HCT116 (cell line): ENCODE data around the gene CIRBP. TPM values are rescaled to one million over a fixed set of nuclear protein-coding genes. Genes with fewer than 3 reads are reported as not detected.

Source experiments
- ATAC-seq: fragments of 200-7000 bp; cut with Tn5 transposase; 2 replicates; pipeline ENCODE4 v1.9.1; 2020; ENCODE audit warnings: mild to moderate bottlenecking, moderate library complexity
- BruUV-seq: library from RNA; stranded (reverse); fragments of 400-500 nt; replicated peaks from 2 replicates; lab custom pipeline; 2021; lab: Mats Ljungman, UMichigan
- CTCF ChIA-PET: fragments of 300-600 bp; sonication (Branson Sonifier 250); formaldehyde crosslinking; loops from one replicate; lab custom pipeline; 2021; ENCODE audit warnings: antibody characterized with exemption; lab: Charles Lee
- POLR2A ChIA-PET: fragments of 300-600, 350-600 bp; sonication (Branson Sonifier 250); formaldehyde crosslinking; loops from one replicate; lab custom pipeline; 2021; ENCODE audit warnings: antibody characterized with exemption; lab: Charles Lee
- RAD21 ChIA-PET, 2 experiments: fragments of 300-600 bp; sonication (Branson Sonifier 250); formaldehyde crosslinking; loops; one replicate each; lab custom pipeline; 2023; ENCODE audit warnings: low total read pairs in 2 of 2; ENCODE audit not compliant: uncharacterized antibody in 2 of 2, unreplicated experiment in 2 of 2, low non-redundant PET in 1 of 2; lab: Charles Lee
- DNase-seq: peaks from one replicate; pipeline ENCODE4 v3.0.0-alpha.2; 2010; ENCODE audit warnings: low read depth, low spot score
- H2AFZ ChIP-seq: fragments of 200-600 bp; shearing (Covaris generic), sonication (generic); 2 replicates; pipeline ENCODE4 v1.6.1; 2017; ENCODE audit warnings: low read depth, mixed run types, mixed read lengths, antibody characterized with exemption, low read length; ENCODE audit not compliant: poor library complexity, severe bottlenecking
- H3K27ac ChIP-seq: 2 replicates; pipeline ENCODE4 v1.5.1; 2012; ENCODE audit warnings: low read depth, low read length
- H3K27me3 ChIP-seq: fragments of 200-600 bp; sonication (generic); 2 replicates; pipeline ENCODE4 v1.6.1; 2016; ENCODE audit warnings: mixed run types, low read length, mixed read lengths; ENCODE audit not compliant: insufficient read depth
- H3K36me3 ChIP-seq, 2 experiments: fragments of 200-500 bp in 1 of 2; fragments of 200-600 bp in 1 of 2; sonication (Bioruptor generic) in 1 of 2; sonication (generic) in 1 of 2; 2 replicates each; pipeline versions ENCODE4 v1.5.1 to v1.6.1; 2014 to 2016; ENCODE audit warnings: low read length in 2 of 2, inconsistent platforms in 1 of 2, mixed read lengths in 1 of 2, mixed run types in 1 of 2; ENCODE audit not compliant: insufficient read depth in 2 of 2, control insufficient read depth in 1 of 2
- H3K4me1 ChIP-seq, 2 experiments: fragments of 200-600 bp in 1 of 2; sonication (generic) in 1 of 2; 2 replicates each; pipeline versions ENCODE4 v1.5.1 to v1.6.1; 2012 to 2017; ENCODE audit warnings: low read length in 2 of 2, inconsistent platforms in 1 of 2, mild to moderate bottlenecking in 1 of 2, mixed read lengths in 1 of 2, mixed run types in 1 of 2, moderate library complexity in 1 of 2; ENCODE audit not compliant: insufficient read depth in 2 of 2, control insufficient read depth in 1 of 2
- H3K4me2 ChIP-seq: fragments of 200-600 bp; sonication (generic); 2 replicates; pipeline ENCODE4 v1.6.1; 2017; ENCODE audit warnings: mixed run types, low read length, mixed read lengths
- H3K4me3 ChIP-seq, 2 experiments: fragments of 200-600 bp in 1 of 2; sonication (generic) in 1 of 2; replicated peaks in 1 of 2; 2 replicates each; pipeline ENCODE4 v1.5.1; 2011 to 2016; ENCODE audit warnings: low read length in 2 of 2, control low read depth in 1 of 2, low read depth in 1 of 2, mild to moderate bottlenecking in 1 of 2, mixed read lengths in 1 of 2, mixed run types in 1 of 2
- H3K79me2 ChIP-seq: fragments of 200-600 bp; sonication (generic); 2 replicates; pipeline ENCODE4 v1.6.1; 2017; ENCODE audit warnings: mild to moderate bottlenecking, mixed run types, low read length, moderate library complexity, mixed read lengths; ENCODE audit not compliant: insufficient read depth
- H3K9ac ChIP-seq: fragments of 200-600 bp; sonication (generic); 2 replicates; pipeline ENCODE4 v1.6.1; 2016; ENCODE audit warnings: low read length, mixed read lengths
- H3K9me2 ChIP-seq: fragments of 200-600 bp; sonication (generic), shearing (Covaris generic); 2 replicates; pipeline ENCODE4 v1.6.1; 2017; ENCODE audit warnings: mixed run types, mild to moderate bottlenecking, moderate library complexity; ENCODE audit not compliant: insufficient read depth
- H3K9me3 ChIP-seq, 2 experiments: fragments of 200-500 bp in 1 of 2; fragments of 200-600 bp in 1 of 2; sonication (Bioruptor generic) in 1 of 2; sonication (generic) in 1 of 2; 2 replicates each; pipeline ENCODE4 v1.6.1; 2014 to 2017; ENCODE audit warnings: low read length in 2 of 2, mixed read lengths in 2 of 2, inconsistent platforms in 1 of 2, low read depth in 1 of 2, mild to moderate bottlenecking in 1 of 2, mixed run types in 1 of 2, moderate library complexity in 1 of 2; ENCODE audit not compliant: control insufficient read depth in 1 of 2, insufficient read depth in 1 of 2
- H4K20me1 ChIP-seq: fragments of 200-600 bp; sonication (generic), shearing (Covaris generic); 2 replicates; pipeline ENCODE4 v1.6.1; 2017; ENCODE audit warnings: mixed run types, mild to moderate bottlenecking, moderate library complexity; ENCODE audit not compliant: insufficient read depth
- CTCF ChIP-seq, 3 experiments: fragments of 200-600 bp in 1 of 3; sonication (generic) in 1 of 3; IDR thresholded peaks in 2 of 3; conservative IDR thresholded peaks in 1 of 3; 2 replicates each; pipeline ENCODE4 v1.5.1; 2012 to 2017; ENCODE audit warnings: low read depth in 2 of 3, low read length in 2 of 3, antibody characterized with exemption in 1 of 3, borderline replicate concordance in 1 of 3, control low read depth in 1 of 3, mild to moderate bottlenecking in 1 of 3, mixed read lengths in 1 of 3, mixed run types in 1 of 3, moderate library complexity in 1 of 3; ENCODE audit not compliant: insufficient read depth in 1 of 3
- EGR1 ChIP-seq: IDR thresholded peaks from 2 replicates; pipeline ENCODE4 v1.6.1; 2012; ENCODE audit warnings: low read depth
- ELF1 ChIP-seq: IDR thresholded peaks from 2 replicates; pipeline ENCODE4 v1.6.1; 2012; ENCODE audit warnings: low read depth, borderline replicate concordance
- EZH2phosphoT487 ChIP-seq: fragments of 200-600 bp; IDR thresholded peaks from 2 replicates; pipeline ENCODE4 v1.6.1; 2018; ENCODE audit warnings: antibody characterized with exemption, borderline replicate concordance
- FOSL1 ChIP-seq: IDR thresholded peaks from 2 replicates; pipeline ENCODE4 v1.6.1; 2012; ENCODE audit warnings: low read depth
- POLR2AphosphoS5 ChIP-seq: IDR thresholded peaks from 2 replicates; pipeline ENCODE4 v1.6.1; 2011; ENCODE audit warnings: mild to moderate bottlenecking, low read depth, low read length, moderate library complexity
- RAD21 ChIP-seq: IDR thresholded peaks from 2 replicates; pipeline ENCODE4 v1.6.1; 2012; ENCODE audit warnings: low read depth, mild to moderate bottlenecking
- SIN3A ChIP-seq: IDR thresholded peaks from 2 replicates; pipeline ENCODE4 v1.6.1; 2012; ENCODE audit warnings: low read depth
- TCF7L2 ChIP-seq: IDR thresholded peaks from 2 replicates; pipeline ENCODE4 v1.7.0; 2011; ENCODE audit warnings: borderline replicate concordance, inconsistent platforms; ENCODE audit not compliant: insufficient read depth, insufficient read length; ENCODE audit errors: extremely low read depth
- ZNF274 ChIP-seq: fragments of 200-500 bp; sonication (Bioruptor generic); IDR thresholded peaks from 2 replicates; pipeline ENCODE4 v1.6.1; 2014; ENCODE audit warnings: mild to moderate bottlenecking, low read depth, low read length, inconsistent platforms
- intact Hi-C: fragments of 100-400 bp; cut with micrococcal nuclease; formaldehyde crosslinking; loops from 2 replicates; pipeline ENCODE4 v1.10.0; 2022
- total RNA-seq: library from RNA; stranded (reverse); gene quantifications from one replicate; pipeline ENCODE4 v1.2.1, GENCODE V29; 2021; ENCODE audit not compliant: unreplicated experiment

CIRBP gene
- total RNA-seq, 1 experiment from 2014 or later: 276 TPM

- Histone ChIP-seq H2AFZ (no peak overlapping the region), H4K20me1 (no peaks in the 10 kb centered on the region), H3K9me3 (no peaks in the 10 kb centered on the region), H3K9me2 (no peaks in the 10 kb centered on the region), H3K79me2 (no peaks in the 10 kb centered on the region), H3K4me1 (peaks cover 17 to 28% of the 10 kb centered on the region in 2 experiments), H3K4me2 (no peak overlapping the region), H3K4me3 (no peak overlapping the region), H3K9ac (no peak overlapping the region), H3K27me3 (no peaks in the 10 kb centered on the region), H3K27ac (no peak overlapping the region), H3K36me3 (no peaks in the 10 kb centered on the region)
- ChIA-PET RAD21 (no interaction called here), CTCF (no interaction called here), POLR2A (no interaction called here)
- no peak for ATAC-seq
- intact Hi-C loops: no loop called here
- TF ChIP-seq CTCF (IDR thresholded peaks at IDR 0.05 in 2 of 3, conservative IDR thresholded peaks at IDR 0.05 in 1 of 3; ENCODE audit: borderline replicate concordance in 1 of 3, insufficient read depth in 1 of 3, low read depth in 2 of 3, low read length in 2 of 3) (no peak), ZNF274 (no peak), RAD21 (no peak), POLR2AphosphoS5 (no peak), FOSL1 (no peak), TCF7L2 (no peak), EGR1 (no peak), ELF1 (no peak), EZH2phosphoT487 (no peak), SIN3A (no peak)
- no TSS peak for BruUV-seq
- DNase-seq: no peak
Observed at GRCh38 chr19:1289686-1290025, 20.5 kb downstream of the CIRBP start.
